Fibroblast of skin of left biceps (primary cell): ENCODE data around the gene PDGFA.

Experiments used
- DNase-seq, 2 experiments: peaks; one replicate each; pipeline ENCODE4 v3.0.0-alpha.2; 2013; ENCODE audit warnings: low read depth in 2 of 2

PDGFA gene

GRCh38 chr7:517774-518629 lies 1.6 kb downstream of the PDGFA start:
- no peak for DNase-seq

GRCh38 chr7:516606-517456 lies 2.8 kb downstream of the PDGFA start:
- no peak for DNase-seq

- no peak for DNase-seq
These were observed 3.4 kb downstream of the PDGFA start for GRCh38 chr7:516216-516605.

- DNase-seq = no peak
These were observed 4.0 kb downstream of the PDGFA start for GRCh38 chr7:515628-516027.

GRCh38 chr7:514651-515598 lies 4.7 kb downstream of the PDGFA start:
- DNase-seq = no peak

- no peak for DNase-seq
These were observed 5.4 kb downstream of the PDGFA start for GRCh38 chr7:514242-514641.

GRCh38 chr7:513521-514166 lies 6.0 kb downstream of the PDGFA start:
- DNase-seq = no peak

- DNase-seq = no peak
These were observed 6.9 kb downstream of the PDGFA start for GRCh38 chr7:512541-513311.

- DNase-seq = no peak
These were observed 7.5 kb downstream of the PDGFA start for GRCh38 chr7:512146-512510.

GRCh38 chr7:511476-512145 lies 8.0 kb downstream of the PDGFA start:
- DNase-seq = no peak

GRCh38 chr7:510782-511281 lies 8.8 kb downstream of the PDGFA start:
- DNase-seq = no peak

- no peak for DNase-seq
These were observed 9.5 kb downstream of the PDGFA start for GRCh38 chr7:510131-510481.

GRCh38 chr7:509426-510130 lies 10.1 kb downstream of the PDGFA start:
- DNase-seq = no peak

GRCh38 chr7:508461-509170 lies 11.0 kb downstream of the PDGFA start:
- no peak for DNase-seq

- DNase-seq = no peak
These were observed 11.9 kb downstream of the PDGFA start for GRCh38 chr7:507623-508300.

GRCh38 chr7:506921-507622 lies 12.6 kb downstream of the PDGFA start:
- DNase-seq = no peak

GRCh38 chr7:506391-506831 lies 13.2 kb downstream of the PDGFA start:
- no peak for DNase-seq
